ENCODE results near the gene ZBTB48.
A peak's percentile ranks its signal among the peaks of the same experiment; 100 is the strongest.

The ZBTB48 gene

GRCh38 chr1:6637770-6638169 is 58.0 kb downstream of the ZBTB48 start:
- H3K79me2 ChIP-seq (ENCODE audit: control insufficient read depth, insufficient read depth, low read length, unreplicated experiment), result no peaks in the 10 kb centered on the region
- H3K27me3 ChIP-seq (ENCODE audit: insufficient read depth, low read length), result no peaks in the 10 kb centered on the region
- H2AFZ ChIP-seq (ENCODE audit: low read length, unreplicated experiment), result no peak overlapping the region
- no peak overlapping the region for H3K4me3 ChIP-seq (ENCODE audit: low read depth, low read length)
- H3K27ac ChIP-seq (ENCODE audit: low read depth, low read length), result peak overlapping the region; percentile 24; the same call in 1 of the 2 replicates
- H3K36me3 ChIP-seq (ENCODE audit: insufficient read depth, low read length), result peaks cover 11% of the 10 kb centered on the region; the same call in 1 of the 2 replicates
- H3K4me1 ChIP-seq (ENCODE audit: control insufficient read depth, insufficient read depth, low read length, unreplicated experiment), result peaks cover 6% of the 10 kb centered on the region

GRCh38 chr1:6638226-6638625 is 58.4 kb downstream of the ZBTB48 start:
- H3K4me3 ChIP-seq (ENCODE audit: low read depth, low read length), result no peak overlapping the region
- H3K27ac ChIP-seq (ENCODE audit: low read depth, low read length), result peak overlapping the region; percentile 64
- no peaks in the 10 kb centered on the region for H3K27me3 ChIP-seq (ENCODE audit: insufficient read depth, low read length)
- H2AFZ ChIP-seq (ENCODE audit: low read length, unreplicated experiment), result no peak overlapping the region
- H3K36me3 ChIP-seq (ENCODE audit: insufficient read depth, low read length), result peaks cover 11% of the 10 kb centered on the region; the same call in 1 of the 2 replicates
- H3K4me1 ChIP-seq (ENCODE audit: control insufficient read depth, insufficient read depth, low read length, unreplicated experiment), result peaks cover 6% of the 10 kb centered on the region
- H3K79me2 ChIP-seq (ENCODE audit: control insufficient read depth, insufficient read depth, low read length, unreplicated experiment), result no peaks in the 10 kb centered on the region

Data from ACC112 (cell line).